Ovary (tissue), 9 donors: ENCODE results near the gene ARGFX. TPM values are rescaled to one million over a fixed set of nuclear protein-coding genes. Genes with fewer than 3 reads are reported as not detected.
A peak's percentile ranks its signal among the peaks of the same experiment; 100 is the strongest.

Source experiments
- DNase-seq, 5 donors: peaks; one replicate each; pipeline ENCODE4 v3.0.0-alpha.2; 2019 to 2020
- H3K27ac ChIP-seq, 2 donors: fragments of 200-600 bp; one replicate each; pipeline versions ENCODE4 v1.5.1 to v1.8.0; 2019 to 2022
- H3K27me3 ChIP-seq: fragments of 200-600 bp; one replicate; pipeline ENCODE4 v1.8.0; 2022
- H3K36me3 ChIP-seq: fragments of 200-600 bp; sonication (generic); one replicate; pipeline ENCODE4 v1.5.1; 2019
- H3K4me1 ChIP-seq: one replicate; pipeline ENCODE4 v1.8.1; 2013; ENCODE audit warnings: mild to moderate bottlenecking, moderate library complexity; ENCODE audit not compliant: insufficient read depth
- H3K4me3 ChIP-seq: fragments of 200-600 bp; sonication (generic); one replicate; pipeline ENCODE4 v1.5.1; 2017
- H3K9me3 ChIP-seq, 2 donors: fragments of 200-600 bp in 1 of 2; sonication (generic) in 1 of 2; one replicate each; pipeline versions ENCODE4 v1.5.1 to v1.8.1; 2013 to 2019; ENCODE audit warnings: mild to moderate bottlenecking in 1 of 2, moderate library complexity in 1 of 2
- EP300 ChIP-seq: sonication (generic); formaldehyde crosslinking; IDR thresholded peaks from one replicate; pipeline ENCODE4 v1.6.1; 2017; ENCODE audit warnings: antibody characterized with exemption
- POLR2A ChIP-seq: fragments of 450-650 bp; IDR thresholded peaks from one replicate; pipeline ENCODE4 v1.6.1; 2017; ENCODE audit warnings: antibody characterized with exemption, mild to moderate bottlenecking, moderate library complexity
- WGBS, 3 donors: extraction: QIAGEN DNeasy Blood & Tissue Kit in 1 of 3; methylation state at CpG; one replicate each; pipeline versions ENCODE4 v1.1.5 to v1.1.7; 2013 to 2017; 5-methylcytosine and 5-hydroxymethylcytosine counted together
- intact Hi-C, 4 donors: fragments of 100-400 bp; cut with DNase I; formaldehyde crosslinking; loops; one replicate each; pipeline versions ENCODE4 v1.11.0 to v1.15.1; 2022 to 2023
- polyA plus RNA-seq, 2 donors: library from polyadenylated mRNA; stranded (reverse); fragments of 200-250 nt in 1 of 2; fragments of 350-450 nt in 1 of 2; fragmentation: Illumina TruSeq in 1 of 2; extraction: RNeasy Lipid Tissue Mini Kit (QIAGEN cat#74804) in 1 of 2; gene quantifications; one replicate each; pipeline ENCODE4 v1.2.3, GENCODE V29; 2013 to 2014
- total RNA-seq, 7 donors: library from RNA; depleted of rRNA in 2 of 7; stranded (reverse); fragments of >200 nt in 2 of 7; fragmentation: NEBNext Ultra II Directional in 3 of 7; extraction: Animal tissue kit (Norgen Biotek cat#: 25700) in 3 of 7; gene quantifications; one replicate each; pipeline versions ENCODE4 v1.1.0 to v1.2.4, GENCODE V29; 2016 to 2023
- TF ChIP-seq, protein P1 (sequence below), 3 donors: fragments of 450-650 bp in 2 of 3; fragments of 200-600 bp in 1 of 3; IDR thresholded peaks; one replicate each; pipeline versions ENCODE4 v1.5.1 to v1.8.0; 2016 to 2022; ENCODE audit warnings: antibody characterized with exemption in 3 of 3, mild to moderate bottlenecking in 1 of 3
- donor health status: DM: no; HTN: no; CAD: no; lungs with moderate emphysema.
- donor health status: DM: no; HTN: no; CAD: no.
- donor health status: Bipolar disorder and iron deficiency.
- donor health status: DM: yes; HTN: yes; CAD: no.
- donor health status: DM: no; HTN: no; CAD: no.
- donor health status: DM: yes; HTN: yes; CAD: no.

ARGFX gene
- total and polyA plus RNA-seq, 9 donors, result not detected

DNA sequence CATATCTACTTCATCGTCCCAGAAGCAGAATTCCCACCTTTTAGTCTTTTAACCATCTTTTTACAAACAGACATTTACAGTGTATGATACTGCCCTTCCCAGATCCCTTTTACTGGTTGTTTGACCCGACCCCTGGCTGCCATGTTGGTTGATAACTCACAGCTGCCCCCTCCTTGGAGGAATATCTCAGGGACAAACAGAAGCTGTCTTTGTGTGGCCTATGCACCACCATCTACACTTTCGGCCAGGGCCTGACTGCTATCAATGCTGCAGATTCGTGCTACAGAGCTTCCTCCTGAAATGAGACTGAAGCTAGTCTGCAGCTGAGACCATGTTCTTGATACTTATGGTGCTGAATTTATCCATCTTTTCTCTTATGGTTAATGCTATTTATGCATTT is 15.4 kb upstream of the ARGFX start:
- H3K27me3 ChIP-seq, result no peaks in the 10 kb centered on the region
- H3K9me3 ChIP-seq, result no peaks in the 10 kb centered on the region
- TF ChIP-seq, protein P1, sequence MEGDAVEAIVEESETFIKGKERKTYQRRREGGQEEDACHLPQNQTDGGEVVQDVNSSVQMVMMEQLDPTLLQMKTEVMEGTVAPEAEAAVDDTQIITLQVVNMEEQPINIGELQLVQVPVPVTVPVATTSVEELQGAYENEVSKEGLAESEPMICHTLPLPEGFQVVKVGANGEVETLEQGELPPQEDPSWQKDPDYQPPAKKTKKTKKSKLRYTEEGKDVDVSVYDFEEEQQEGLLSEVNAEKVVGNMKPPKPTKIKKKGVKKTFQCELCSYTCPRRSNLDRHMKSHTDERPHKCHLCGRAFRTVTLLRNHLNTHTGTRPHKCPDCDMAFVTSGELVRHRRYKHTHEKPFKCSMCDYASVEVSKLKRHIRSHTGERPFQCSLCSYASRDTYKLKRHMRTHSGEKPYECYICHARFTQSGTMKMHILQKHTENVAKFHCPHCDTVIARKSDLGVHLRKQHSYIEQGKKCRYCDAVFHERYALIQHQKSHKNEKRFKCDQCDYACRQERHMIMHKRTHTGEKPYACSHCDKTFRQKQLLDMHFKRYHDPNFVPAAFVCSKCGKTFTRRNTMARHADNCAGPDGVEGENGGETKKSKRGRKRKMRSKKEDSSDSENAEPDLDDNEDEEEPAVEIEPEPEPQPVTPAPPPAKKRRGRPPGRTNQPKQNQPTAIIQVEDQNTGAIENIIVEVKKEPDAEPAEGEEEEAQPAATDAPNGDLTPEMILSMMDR (IDR thresholded peaks at IDR 0.05), result no peak
- TF ChIP-seq EP300 (no peak), POLR2A (no peak)
- H3K4me3 ChIP-seq, result no peak overlapping the region
- 16 to 23% (median 17%) methylated on average over 4 of the region's 4 CpGs for WGBS, 3 donors
- intact Hi-C loops, result no loop called here
- no peak for DNase-seq
- H3K36me3 ChIP-seq, result no peaks in the 10 kb centered on the region
- peaks cover 2% of the 10 kb centered on the region for H3K4me1 ChIP-seq
- H3K27ac ChIP-seq, result no peak overlapping the region

DNA sequence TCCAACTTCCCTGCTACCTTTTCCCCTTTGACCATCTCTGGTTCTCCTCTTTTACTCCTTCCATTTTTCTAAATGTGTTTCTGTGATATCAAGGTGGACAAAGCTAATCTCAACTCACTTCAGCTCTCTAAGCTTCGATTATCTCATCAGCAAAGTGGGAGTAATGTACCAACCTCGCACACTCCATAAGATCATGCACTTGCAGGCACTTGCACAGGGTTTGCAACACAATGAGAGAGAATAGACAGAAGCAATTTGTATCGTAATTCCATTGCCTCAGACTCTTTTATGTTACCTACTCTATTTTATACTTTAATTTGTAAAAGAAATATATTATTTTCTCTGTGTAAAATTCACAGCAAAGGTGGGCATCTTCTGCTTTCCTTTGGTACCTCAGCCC is 15.0 kb upstream of the ARGFX start:
- Histone ChIP-seq H3K27me3 (no peaks in the 10 kb centered on the region), H3K4me3 (no peak overlapping the region), H3K9me3 (no peaks in the 10 kb centered on the region), H3K4me1 (peaks cover 2% of the 10 kb centered on the region), H3K27ac (no peak overlapping the region), H3K36me3 (no peaks in the 10 kb centered on the region)
- no peak for DNase-seq
- intact Hi-C loops, result no loop called here
- TF ChIP-seq, protein P1 (IDR thresholded peaks at IDR 0.05), result no peak
- TF ChIP-seq POLR2A, result no peak
- TF ChIP-seq EP300, result no peak
- WGBS, 3 donors, result 73 to 80% (median 75%) methylated on average over 3 of the region's 3 CpGs

DNA sequence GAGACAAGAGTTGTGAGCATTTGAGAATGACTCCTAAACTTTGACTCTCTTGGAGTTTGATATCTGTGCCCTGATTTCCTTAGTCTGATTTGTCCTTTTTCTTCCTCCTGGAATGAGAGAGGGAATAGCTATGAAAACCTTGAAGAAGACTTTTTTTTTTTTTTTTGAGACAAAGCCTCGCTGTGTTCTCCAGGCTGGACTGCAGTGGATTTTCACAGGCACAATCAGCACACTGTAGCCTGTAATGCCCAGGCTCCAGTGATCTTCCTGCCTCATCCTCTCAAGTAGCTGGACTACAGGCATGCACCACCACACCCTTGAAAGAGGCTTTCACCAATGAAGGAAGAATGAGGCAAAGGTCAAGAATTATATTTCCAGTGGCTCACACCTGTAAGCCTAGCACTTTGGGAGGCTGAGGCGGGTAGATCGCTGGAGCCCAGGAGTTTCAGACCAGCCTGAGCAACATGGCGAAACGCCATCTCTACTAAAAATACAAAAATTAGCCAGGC is 10.3 kb upstream of the ARGFX start:
- TF ChIP-seq EP300, result no peak
- TF ChIP-seq, protein P1 (IDR thresholded peaks at IDR 0.05), result no peak
- no peak for TF ChIP-seq POLR2A
- Histone ChIP-seq H3K4me3 (no peak overlapping the region), H3K4me1 (peaks cover 9% of the 10 kb centered on the region), H3K9me3 (no peaks in the 10 kb centered on the region), H3K36me3 (no peaks in the 10 kb centered on the region), H3K27me3 (no peaks in the 10 kb centered on the region), H3K27ac (no peak overlapping the region)
- intact Hi-C loops, result no loop called here
- WGBS, 3 donors, result 91 to 95% (median 94%) methylated on average over 5 of the region's 5 CpGs
- DNase-seq, result no peak

DNA sequence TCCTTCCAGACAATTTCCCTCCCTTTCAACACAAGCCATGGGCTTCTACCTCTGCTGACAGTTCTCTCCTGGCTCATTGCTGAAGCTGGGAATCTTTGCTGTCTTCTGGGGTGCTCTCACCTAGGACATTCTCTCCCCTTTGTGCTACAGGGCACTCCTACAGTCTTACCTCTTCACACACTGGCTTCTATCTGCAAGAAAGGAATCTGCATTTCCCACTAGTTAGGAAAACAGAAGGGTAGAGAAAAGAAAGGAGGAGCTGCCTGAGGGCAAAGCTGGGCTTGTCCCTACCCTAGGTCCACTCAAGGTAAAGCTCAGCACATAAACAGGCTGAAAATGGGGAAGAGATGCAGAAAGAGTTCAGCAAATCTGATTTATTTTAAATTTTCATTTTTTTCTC is 5.6 kb upstream of the ARGFX start:
- Histone ChIP-seq H3K9me3 (no peaks in the 10 kb centered on the region), H3K27me3 (no peaks in the 10 kb centered on the region), H3K4me1 (peaks cover 8% of the 10 kb centered on the region), H3K4me3 (no peak overlapping the region), H3K36me3 (no peaks in the 10 kb centered on the region), H3K27ac (peak overlapping the region in 1 of 2 donors; percentile 54)
- intact Hi-C loops, result no loop called here
- no peak for DNase-seq
- no peak for TF ChIP-seq POLR2A

DNA sequence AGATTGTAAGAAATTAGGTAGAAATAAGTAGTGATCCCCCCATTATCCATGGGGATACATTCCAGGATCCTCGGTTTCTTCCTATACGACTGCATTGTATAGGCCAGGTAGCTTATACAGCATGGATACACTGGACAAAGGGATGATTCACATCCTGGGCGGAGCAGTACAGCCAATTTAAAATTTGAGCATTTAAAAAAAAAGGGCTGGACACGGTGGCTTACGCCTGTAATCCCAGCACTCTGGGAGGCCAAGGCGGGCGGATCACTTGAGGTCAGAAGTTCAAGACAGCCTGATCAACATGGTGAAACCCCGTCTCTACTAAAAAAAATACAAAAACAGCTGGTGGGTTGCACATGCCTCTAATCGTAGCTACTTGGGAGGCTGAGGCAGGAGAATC is 976 bp upstream of the ARGFX start:
- TF ChIP-seq, protein P1 (IDR thresholded peaks at IDR 0.05), result no peak
- no peak for TF ChIP-seq POLR2A
- no peak for TF ChIP-seq EP300
- WGBS, 3 donors, result 80 to 85% (median 84%) methylated on average over 9 of the region's 9 CpGs
- no peaks in the 10 kb centered on the region for H3K27me3 ChIP-seq
- DNase-seq, result no peak
- no peak overlapping the region for H3K27ac ChIP-seq
- peaks cover 4% of the 10 kb centered on the region for H3K4me1 ChIP-seq
- H3K9me3 ChIP-seq, result no peaks in the 10 kb centered on the region
- H3K4me3 ChIP-seq, result no peak overlapping the region
- intact Hi-C loops, result no loop called here
- no peaks in the 10 kb centered on the region for H3K36me3 ChIP-seq
